Measurements from ENCODE around the gene VPS51.
A peak's percentile ranks its signal among the peaks of the same experiment; 100 is the strongest.

VPS51 gene

GRCh38 chr11:65100674-65101350, 4.8 kb downstream of the VPS51 start:
- peak overlapping the region; percentile 100 for H3K27ac ChIP-seq

DNA sequence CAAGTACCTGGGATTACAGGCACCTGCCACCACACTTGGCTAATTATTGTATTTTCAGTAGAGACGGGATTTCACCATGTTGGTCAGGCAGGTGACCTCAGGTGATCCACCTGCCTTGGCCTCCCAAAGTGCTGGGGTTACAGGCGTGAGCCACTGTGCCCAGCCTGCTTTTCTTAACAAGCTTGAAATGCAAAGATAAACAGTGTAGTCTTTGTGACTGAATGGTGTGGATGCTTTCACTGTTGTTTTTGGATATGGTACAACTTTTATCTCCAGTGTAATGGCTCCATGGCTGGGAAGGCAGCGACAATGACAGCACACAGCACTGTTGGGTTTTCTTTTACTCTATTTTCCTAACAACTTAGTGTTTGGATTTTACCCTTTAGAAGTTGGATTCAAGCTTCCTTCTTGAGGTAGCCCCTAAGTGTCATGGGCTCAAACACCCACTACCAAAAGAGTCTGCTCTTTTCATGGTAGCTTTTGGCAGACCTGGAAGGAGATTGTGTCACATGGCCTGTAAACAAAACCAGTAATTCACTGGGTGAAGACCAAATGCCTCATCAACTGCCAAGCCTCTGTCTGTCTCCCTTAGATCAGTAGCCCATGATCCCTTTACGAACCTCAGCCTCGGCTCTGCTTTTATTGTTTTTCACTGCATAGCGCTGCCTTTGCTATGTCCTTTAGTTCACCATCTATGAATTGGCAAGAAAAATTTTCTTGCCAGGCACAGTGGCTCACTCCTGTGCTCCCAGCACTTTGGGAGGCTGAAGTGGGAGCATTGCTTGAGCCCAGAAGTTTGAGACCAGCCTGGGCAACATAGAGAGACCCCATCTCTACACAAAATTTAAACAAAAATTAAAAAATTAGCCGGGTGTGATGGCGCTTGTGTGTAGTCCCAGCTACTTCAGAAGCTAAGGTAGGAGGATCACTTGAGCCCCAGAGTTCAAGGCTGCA, 6.4 kb downstream of the VPS51 start:
- TF ChIP-seq, protein P1, sequence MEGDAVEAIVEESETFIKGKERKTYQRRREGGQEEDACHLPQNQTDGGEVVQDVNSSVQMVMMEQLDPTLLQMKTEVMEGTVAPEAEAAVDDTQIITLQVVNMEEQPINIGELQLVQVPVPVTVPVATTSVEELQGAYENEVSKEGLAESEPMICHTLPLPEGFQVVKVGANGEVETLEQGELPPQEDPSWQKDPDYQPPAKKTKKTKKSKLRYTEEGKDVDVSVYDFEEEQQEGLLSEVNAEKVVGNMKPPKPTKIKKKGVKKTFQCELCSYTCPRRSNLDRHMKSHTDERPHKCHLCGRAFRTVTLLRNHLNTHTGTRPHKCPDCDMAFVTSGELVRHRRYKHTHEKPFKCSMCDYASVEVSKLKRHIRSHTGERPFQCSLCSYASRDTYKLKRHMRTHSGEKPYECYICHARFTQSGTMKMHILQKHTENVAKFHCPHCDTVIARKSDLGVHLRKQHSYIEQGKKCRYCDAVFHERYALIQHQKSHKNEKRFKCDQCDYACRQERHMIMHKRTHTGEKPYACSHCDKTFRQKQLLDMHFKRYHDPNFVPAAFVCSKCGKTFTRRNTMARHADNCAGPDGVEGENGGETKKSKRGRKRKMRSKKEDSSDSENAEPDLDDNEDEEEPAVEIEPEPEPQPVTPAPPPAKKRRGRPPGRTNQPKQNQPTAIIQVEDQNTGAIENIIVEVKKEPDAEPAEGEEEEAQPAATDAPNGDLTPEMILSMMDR (conservative IDR thresholded peaks at IDR 0.05): no peak
- peak overlapping the region; percentile 100 for H3K27ac ChIP-seq

More at GRCh38 chr11:65100674-65101350, 4.8 kb downstream of the VPS51 start:
- TF ChIP-seq, protein P1 (conservative IDR thresholded peaks at IDR 0.05): peak; percentile 42

DNA sequence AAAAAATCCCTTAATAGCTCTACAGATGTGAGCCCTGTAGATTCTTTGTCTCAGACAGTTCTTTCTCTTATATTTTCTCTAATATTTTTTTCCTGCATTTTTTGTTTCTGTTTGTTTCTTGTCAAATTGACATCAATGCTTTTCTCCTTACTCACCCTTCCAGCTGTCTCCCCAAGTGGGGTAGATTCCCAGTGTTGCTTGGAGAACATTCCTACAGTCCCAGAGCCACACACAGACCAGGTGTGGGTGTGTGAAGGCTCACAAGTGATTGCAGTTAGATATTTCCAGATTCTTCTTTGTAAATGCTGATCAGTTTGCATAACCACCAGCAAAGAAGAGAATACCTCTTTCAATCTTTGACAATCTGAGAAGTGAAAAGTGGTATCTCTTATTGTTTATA, 7.5 kb downstream of the VPS51 start:
- H3K27ac ChIP-seq: peak overlapping the region; percentile 100

GRCh38 chr11:65104628-65105027, 8.6 kb downstream of the VPS51 start:
- TF ChIP-seq, protein P1 (conservative IDR thresholded peaks at IDR 0.05): no peak
- peak overlapping the region; percentile 100 for H3K27ac ChIP-seq

More for the DNA sequence above, 7.5 kb downstream of the VPS51 start:
- TF ChIP-seq, protein P1 (conservative IDR thresholded peaks at IDR 0.05): no peak

- H3K27ac ChIP-seq: peak overlapping the region; percentile 100
- TF ChIP-seq, protein P1 (conservative IDR thresholded peaks at IDR 0.05): no peak
These were observed 11.1 kb downstream of the VPS51 start for GRCh38 chr11:65107078-65107477.

GRCh38 chr11:65107751-65108468, 11.9 kb downstream of the VPS51 start:
- H3K27ac ChIP-seq: peak overlapping the region; percentile 100
- TF ChIP-seq, protein P1 (conservative IDR thresholded peaks at IDR 0.05): no peak

All from VCaP (cell line).